ENCODE measurements around the gene FBXW9.
"Not testable (repeated sequence)": the region's sequence is repeated elsewhere in the genome, so short reads cannot be mapped to it uniquely, and the experiment has no call there.

FBXW9 gene

DNA sequence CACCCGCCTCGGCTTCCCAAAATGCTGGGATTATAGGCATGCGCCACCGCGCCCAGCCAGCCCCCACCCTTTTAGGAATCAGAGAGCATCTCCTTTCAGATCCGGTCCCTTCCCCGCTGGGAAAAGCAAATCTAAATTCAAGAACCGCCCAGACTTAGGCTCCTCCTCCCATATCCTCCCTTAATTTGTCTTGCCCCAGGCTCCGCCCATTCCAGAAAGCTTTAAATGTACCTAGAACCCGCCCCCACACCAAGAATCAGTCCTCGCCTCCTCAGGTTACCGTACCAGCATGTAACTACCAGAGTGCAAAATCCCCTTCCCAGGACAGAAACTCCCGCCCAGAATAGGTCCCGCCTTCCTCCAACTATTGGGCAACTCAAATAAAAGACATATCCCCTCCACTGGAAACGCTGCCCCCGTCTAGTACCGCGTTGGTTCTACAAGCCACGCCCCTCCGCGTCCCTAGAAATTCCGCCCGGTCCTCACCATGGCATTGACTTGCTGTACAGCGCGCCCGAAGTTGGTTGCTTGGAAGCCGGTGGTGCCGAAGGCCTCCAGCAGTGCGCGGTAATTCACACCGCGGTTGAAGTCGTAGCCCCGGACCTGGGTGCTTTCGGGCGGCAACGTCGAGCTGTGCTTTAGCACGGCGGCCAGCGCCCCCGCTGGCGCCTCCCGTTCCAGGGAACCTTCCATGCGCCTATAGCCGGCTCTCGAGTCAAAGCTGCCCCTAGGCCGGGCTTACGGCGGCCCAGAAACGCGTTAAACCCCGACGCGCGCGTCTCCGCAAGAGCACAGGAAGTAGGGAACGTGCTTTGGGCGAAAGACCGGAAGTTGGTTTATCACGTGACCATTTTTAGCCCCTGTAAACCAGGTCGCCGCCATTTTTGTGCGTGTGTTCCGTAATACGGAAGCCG, 15.1 kb downstream of the FBXW9 start, which contains the start of gene DHPS:
TSS of gene DHPS (minus strand) at position 807 of the 914 bp plus-strand sequence. CDS start at position 693, 114 bp downstream.
- peak; percentile 74 to 85 (median 80) for DNase-seq (ENCODE audit: low read depth in 3 of 3)

DNA sequence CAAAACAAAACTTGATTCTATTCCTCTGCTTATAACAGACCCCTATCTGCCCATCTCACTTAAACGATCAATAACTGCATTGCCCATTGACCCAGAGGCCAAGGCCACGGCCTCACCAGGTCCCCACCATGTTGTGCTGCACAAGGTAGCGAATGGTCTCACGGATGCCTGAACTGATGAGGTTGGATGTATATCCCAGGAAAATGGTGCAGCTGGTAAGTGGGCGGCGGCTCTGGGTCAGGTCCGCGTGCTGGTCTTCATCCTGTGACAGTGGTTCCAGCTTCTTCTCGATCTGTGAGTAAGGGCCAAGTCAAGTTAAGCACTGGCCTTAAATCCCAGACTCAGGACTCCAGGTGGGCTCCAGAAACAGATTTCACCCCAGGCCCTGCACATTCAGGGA, 16.4 kb downstream of the FBXW9 start:
- no peak for DNase-seq (ENCODE audit: low read depth in 3 of 3)

- DNase-seq (ENCODE audit: low read depth in 3 of 3): not testable (repeated sequence)
These were observed 18.4 kb downstream of the FBXW9 start for GRCh38 chr19:12678039-12678438.

DNA sequence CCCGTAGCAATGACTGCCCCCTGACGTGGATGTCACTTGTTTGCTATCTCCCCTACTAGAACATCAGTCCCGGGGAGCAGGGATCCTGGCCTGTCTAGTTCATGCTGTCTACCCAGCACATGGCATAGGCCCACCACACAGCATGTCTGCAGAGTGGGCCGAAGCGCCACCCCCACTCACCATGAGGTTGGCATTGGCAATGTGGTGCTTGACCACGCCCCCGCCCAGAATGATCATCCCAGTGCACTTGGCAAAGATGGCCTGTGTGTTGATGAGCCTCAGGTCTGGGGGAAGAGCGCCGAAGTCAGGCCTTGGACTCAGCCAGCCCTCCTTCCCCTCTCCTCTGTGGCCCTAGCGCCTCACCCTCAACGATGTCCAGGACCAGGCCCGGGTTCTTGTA, 19.5 kb downstream of the FBXW9 start:
- no peak for DNase-seq (ENCODE audit: low read depth in 3 of 3)

- peak; percentile 66 to 85 (median 80) for DNase-seq (ENCODE audit: low read depth in 3 of 3)
These were observed 20.0 kb downstream of the FBXW9 start for GRCh38 chr19:12676384-12676792.

- no peak for DNase-seq (ENCODE audit: low read depth in 3 of 3)
These were observed 20.5 kb downstream of the FBXW9 start for GRCh38 chr19:12675940-12676339.

DNA sequence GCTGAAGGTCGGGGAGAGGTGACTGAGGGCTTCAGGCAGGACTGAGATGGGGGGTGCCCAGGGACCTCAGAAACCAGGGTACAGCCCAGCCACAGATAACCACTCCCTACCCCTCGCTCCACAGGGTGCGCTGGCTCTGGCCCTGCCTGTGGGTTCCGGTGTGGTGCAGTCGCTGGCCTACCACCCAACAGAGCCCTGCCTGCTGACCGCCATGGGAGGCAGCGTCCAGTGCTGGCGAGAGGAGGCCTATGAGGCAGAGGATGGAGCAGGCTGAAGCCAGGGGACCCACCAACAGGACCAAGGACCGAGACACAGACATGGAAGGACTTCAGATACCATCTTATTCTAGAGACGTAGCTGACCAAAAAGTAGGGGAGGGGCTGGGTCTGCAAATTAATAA, 21.0 kb downstream of the FBXW9 start:
- no peak for DNase-seq (ENCODE audit: low read depth in 3 of 3)

- no peak for DNase-seq (ENCODE audit: low read depth in 3 of 3)
These were observed 23.7 kb downstream of the FBXW9 start for GRCh38 chr19:12672744-12673143.

GRCh38 chr19:12670159-12670928, 26.1 kb downstream of the FBXW9 start:
- DNase-seq (ENCODE audit: low read depth in 3 of 3): no peak

GRCh38 chr19:12669270-12670158, 26.9 kb downstream of the FBXW9 start:
- DNase-seq (ENCODE audit: low read depth in 3 of 3): peak; percentile 57 to 60 (median 57)

- peak; percentile 43 to 52 (median 50) for DNase-seq (ENCODE audit: low read depth in 3 of 3)
These were observed 27.5 kb downstream of the FBXW9 start for GRCh38 chr19:12668932-12669269.

DNA sequence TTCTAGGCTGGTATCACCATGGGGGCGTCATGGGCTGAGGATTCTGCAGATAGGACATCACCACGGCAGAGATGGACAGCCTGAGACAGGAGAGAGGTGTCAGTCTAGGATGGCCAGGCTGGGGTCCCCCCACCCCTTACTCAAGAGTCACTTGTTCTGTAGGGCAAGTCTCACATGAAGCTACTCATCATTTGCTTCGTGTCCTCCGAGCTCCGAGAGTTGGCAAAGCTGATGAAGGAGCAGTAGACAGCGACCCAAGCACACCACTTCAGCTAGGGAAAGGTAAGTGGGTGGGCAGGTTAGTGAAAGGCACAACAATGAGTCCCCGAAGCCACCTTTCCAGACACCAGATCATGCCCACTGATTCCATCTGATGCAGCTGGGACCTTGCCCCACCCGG, 28.1 kb downstream of the FBXW9 start:
- DNase-seq (ENCODE audit: low read depth in 3 of 3): no peak

GRCh38 chr19:12667731-12668302, 28.6 kb downstream of the FBXW9 start:
- no peak for DNase-seq (ENCODE audit: low read depth in 3 of 3)

- DNase-seq (ENCODE audit: low read depth in 3 of 3): peak; percentile 62 to 66 (median 64)
These were observed 30.0 kb downstream of the FBXW9 start, which contains the start of the genes MAN2B1 and WDR83 for GRCh38 chr19:12666265-12667048. TSS of gene MAN2B1 (minus strand) at chr19:12666742. CDS start at chr19:12666701, 41 bp downstream. TSS of gene WDR83 (plus strand) at chr19:12666807. CDS start at chr19:12669791, 2,984 bp downstream.

DNA sequence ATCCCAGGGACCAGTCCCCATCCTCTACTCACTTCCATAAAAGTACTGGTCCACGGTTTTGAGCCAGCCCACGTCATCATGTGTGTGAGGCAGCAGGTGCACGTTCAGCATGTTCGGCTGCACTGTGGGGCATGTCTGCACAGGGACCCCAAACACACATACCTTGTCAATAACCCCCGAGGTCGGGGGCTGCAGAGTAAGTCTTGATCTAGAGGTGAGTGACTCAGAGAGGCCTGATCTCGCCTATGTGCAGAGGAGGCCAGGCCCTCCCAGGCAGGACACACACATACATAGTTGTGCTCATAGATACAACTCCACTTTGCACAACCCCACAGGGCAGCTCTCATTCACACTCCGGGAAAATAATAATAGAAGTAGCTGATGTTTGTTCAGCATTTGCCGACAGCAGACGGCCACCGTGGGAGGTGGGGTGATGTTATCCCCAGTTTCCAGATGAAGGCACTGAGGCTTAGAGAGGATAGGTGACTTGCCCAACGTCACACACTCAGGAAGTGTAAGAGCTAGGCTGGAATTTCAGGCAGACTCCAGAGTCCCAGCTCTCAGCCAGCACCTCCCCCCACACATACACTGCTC, 30.7 kb downstream of the FBXW9 start:
- no peak for DNase-seq (ENCODE audit: low read depth in 3 of 3)

DNA sequence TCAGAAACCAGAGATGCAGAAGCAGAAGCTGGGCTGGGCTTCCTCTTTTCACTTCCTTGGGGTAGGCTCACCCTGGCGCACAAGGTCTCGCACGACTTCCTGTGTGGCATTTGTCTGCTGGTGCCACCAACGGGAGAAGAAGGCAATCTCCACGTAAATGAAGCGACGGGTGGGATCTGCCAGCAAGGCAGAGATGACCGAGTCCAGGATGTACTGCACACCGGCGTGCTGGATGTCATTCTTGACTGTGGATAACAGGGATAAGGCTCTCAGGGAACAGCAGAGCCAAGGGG, 31.2 kb downstream of the FBXW9 start:
- peak in 1 of 3 experiments; percentile 18 for DNase-seq (ENCODE audit: low read depth in 3 of 3)

DNA sequence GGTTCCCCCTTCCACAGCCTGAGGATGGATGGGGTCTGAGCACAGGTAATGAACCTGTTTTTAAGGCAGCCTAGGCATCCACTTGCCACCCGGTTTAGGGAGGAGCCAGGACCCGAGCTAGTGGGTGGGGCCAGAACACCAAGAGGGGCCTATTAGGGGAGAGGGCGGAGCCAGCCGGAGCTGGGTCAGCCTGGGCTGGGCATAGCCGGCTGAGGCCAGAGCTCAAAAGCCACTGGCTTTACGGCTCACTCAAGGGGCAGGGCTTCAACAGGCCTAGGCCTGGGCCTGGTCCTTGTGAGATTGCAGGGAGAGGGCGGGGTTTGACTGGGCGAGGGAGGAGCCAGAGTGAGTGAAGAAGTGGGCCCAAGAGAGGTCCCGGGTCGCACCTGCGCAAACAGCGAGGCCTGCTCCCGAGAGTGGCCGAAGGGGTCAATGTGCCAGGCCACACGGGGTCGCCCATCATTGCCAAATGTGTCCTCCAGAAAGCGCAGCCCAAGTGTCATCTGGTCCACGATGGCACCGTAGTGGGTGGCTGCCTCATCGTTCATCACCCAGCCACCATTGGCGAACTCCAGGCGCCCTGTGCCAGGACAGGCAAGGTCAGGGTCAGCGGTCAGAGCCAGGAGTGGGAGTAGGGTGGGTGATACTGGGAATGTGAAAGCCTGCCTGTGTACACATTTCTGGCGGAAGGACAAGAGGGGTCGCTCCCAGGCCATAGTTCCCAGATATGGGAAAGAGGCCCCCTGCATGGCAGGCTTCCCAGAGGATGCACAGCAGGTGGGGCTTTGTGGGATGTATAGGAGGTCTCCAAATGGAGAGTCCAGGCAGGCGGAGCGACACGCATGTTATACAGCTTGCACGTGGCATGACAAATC, 31.8 kb downstream of the FBXW9 start:
- no peak for DNase-seq (ENCODE audit: low read depth in 3 of 3)

GRCh38 chr19:12660980-12661379, 35.5 kb downstream of the FBXW9 start:
- DNase-seq (ENCODE audit: low read depth in 3 of 3): no peak

GRCh38 chr19:12657966-12658365, 38.5 kb downstream of the FBXW9 start:
- no peak for DNase-seq (ENCODE audit: low read depth in 3 of 3)
